Loucy (cell line): Measurements from ENCODE around the gene LMBR1.

Experiments used
- EZH2phosphoT487 ChIP-seq: fragments of 200-600 bp; IDR thresholded peaks from 2 replicates; pipeline ENCODE4 v1.6.1; 2018; ENCODE audit warnings: antibody characterized with exemption, mild to moderate bottlenecking, moderate library complexity, borderline replicate concordance
- TF ChIP-seq, protein P1 (sequence below): fragments of 200-600 bp; sonication (generic); conservative IDR thresholded peaks from 2 replicates; pipeline ENCODE4 v1.5.1; 2014; ENCODE audit warnings: mild to moderate bottlenecking, antibody characterized with exemption, low read length

DNA sequence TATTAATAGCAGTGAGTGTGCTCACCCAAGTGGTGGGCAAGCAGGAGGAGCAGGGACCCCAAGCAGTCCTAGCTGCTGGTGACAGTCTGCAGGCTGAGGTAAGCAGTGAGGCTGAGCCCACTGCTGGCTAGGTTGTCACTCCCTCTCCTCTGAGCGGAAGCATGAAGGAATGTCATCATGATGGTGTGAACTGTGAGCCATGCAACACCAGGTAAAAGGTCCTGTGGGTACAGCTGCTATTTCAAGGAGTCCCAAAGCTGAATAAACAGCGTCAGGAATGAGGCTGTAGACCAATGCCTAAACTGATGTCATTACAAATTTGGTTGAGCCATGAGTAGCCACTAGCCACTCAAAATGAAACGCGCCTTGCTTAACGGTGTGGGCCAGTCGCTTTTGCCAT is 126.3 kb downstream of the LMBR1 start:
- TF ChIP-seq, protein P1, sequence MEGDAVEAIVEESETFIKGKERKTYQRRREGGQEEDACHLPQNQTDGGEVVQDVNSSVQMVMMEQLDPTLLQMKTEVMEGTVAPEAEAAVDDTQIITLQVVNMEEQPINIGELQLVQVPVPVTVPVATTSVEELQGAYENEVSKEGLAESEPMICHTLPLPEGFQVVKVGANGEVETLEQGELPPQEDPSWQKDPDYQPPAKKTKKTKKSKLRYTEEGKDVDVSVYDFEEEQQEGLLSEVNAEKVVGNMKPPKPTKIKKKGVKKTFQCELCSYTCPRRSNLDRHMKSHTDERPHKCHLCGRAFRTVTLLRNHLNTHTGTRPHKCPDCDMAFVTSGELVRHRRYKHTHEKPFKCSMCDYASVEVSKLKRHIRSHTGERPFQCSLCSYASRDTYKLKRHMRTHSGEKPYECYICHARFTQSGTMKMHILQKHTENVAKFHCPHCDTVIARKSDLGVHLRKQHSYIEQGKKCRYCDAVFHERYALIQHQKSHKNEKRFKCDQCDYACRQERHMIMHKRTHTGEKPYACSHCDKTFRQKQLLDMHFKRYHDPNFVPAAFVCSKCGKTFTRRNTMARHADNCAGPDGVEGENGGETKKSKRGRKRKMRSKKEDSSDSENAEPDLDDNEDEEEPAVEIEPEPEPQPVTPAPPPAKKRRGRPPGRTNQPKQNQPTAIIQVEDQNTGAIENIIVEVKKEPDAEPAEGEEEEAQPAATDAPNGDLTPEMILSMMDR, result no peak
- TF ChIP-seq EZH2phosphoT487, result no peak
